HepG2 (cell line): ENCODE data around the gene TRAPPC12. TPM values are rescaled to one million over a fixed set of nuclear protein-coding genes. Genes with fewer than 3 reads are reported as not detected.
A peak's percentile ranks its signal among the peaks of the same experiment; 100 is the strongest.

Experiments used
- GATAD2A ChIP-seq: IDR thresholded peaks from 2 replicates; pipeline ENCODE4 v1.6.1; 2016
- IKZF5 ChIP-seq: IDR thresholded peaks from 2 replicates; pipeline ENCODE4 v1.6.1; 2018; ENCODE audit warnings: missing genetic modification reagents, mild to moderate bottlenecking, missing compliant biosample characterization
- SOX5 ChIP-seq: IDR thresholded peaks from 2 replicates; pipeline ENCODE4 v1.6.1; 2016; ENCODE audit warnings: borderline replicate concordance
- TCF7 ChIP-seq: sonication (generic); IDR thresholded peaks from 2 replicates; pipeline ENCODE4 v1.6.1; 2016; ENCODE audit warnings: antibody characterized with exemption, low read depth
- ZNF552 ChIP-seq: sonication (generic); formaldehyde crosslinking; IDR thresholded peaks from 2 replicates; pipeline ENCODE4 v1.9.0; 2022; ENCODE audit warnings: missing genetic modification reagents, mild to moderate bottlenecking, borderline replicate concordance
- ZNF598 ChIP-seq: sonication (generic); formaldehyde crosslinking; IDR thresholded peaks from 2 replicates; pipeline ENCODE4 v1.5.1; 2020; ENCODE audit warnings: mild to moderate bottlenecking, missing genetic modification reagents, borderline replicate concordance
- ZNF691 ChIP-seq: sonication (generic); formaldehyde crosslinking; IDR thresholded peaks from 2 replicates; pipeline ENCODE4 v1.4.0; 2020; ENCODE audit warnings: missing genetic modification reagents, low read depth, mild to moderate bottlenecking, borderline replicate concordance
- polyA plus RNA-seq, 8 experiments: library from polyadenylated mRNA; depleted of rRNA in 3 of 8; stranded (reverse) in 7 of 8; unstranded in 1 of 8; fragments of >200 nt; fragmentation: Illumina TruSeq in 4 of 8; extraction: Trizol in 4 of 8; gene quantifications; 2 replicates each; pipeline versions ENCODE4 v1.2.1 to v1.2.3, GENCODE V29; 2011 to 2016; ENCODE audit warnings: low read depth in 4 of 8, missing spikeins in 1 of 8, mixed read lengths in 1 of 8; ENCODE audit not compliant: insufficient read depth in 1 of 8
- total RNA-seq, 5 experiments: library from RNA; depleted of rRNA; stranded (reverse); fragments of >200 nt; fragmentation: Illumina TruSeq; extraction: Trizol; gene quantifications; 2 replicates each; pipeline ENCODE4 v1.2.3, GENCODE V29; 2016; ENCODE audit warnings: low read depth in 1 of 5
- TF ChIP-seq, protein P1 (sequence below): sonication (generic); formaldehyde crosslinking; IDR thresholded peaks from 2 replicates; pipeline ENCODE4 v1.4.0; 2020; ENCODE audit warnings: low read depth, missing genetic modification reagents

The TRAPPC12 gene
- total and polyA plus RNA-seq, 2 of the 13 experiments (the other 11 are each of a cell fraction or from before 2014, with no cell fraction given) = 46.4 to 97.7 TPM

DNA sequence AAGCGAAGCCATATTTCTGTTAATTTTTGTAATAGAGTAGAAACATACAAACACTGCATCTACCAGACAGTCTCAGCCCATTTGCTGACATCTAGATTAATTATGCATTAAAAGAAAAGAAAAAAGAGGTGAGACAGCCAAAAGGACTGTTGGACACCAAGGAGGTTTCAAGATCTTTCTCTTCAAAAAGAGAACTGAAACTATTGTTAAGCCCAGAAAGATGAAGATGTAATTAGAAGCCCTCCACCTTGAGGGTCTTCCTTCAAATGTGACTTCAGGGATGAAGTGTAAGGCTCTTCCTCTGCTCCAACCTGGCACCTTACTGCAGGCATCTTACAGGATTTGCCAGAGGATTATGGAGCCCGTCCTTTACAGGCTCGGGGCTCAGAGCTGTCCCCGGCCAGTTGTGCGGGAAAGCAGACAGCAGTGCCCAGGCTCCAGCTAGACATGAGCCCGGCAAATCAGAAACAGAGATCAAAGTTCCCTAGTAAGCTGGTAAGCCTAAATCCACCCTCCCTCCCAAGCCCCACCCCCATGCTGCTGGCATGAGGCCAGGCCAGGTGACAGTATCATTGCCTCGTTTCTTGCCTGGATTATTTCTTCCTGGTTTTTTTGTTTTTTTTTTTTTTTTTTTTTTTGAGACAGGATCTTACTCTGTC, 101.0 kb downstream of the TRAPPC12 start (continued):
- TF ChIP-seq, protein P1, sequence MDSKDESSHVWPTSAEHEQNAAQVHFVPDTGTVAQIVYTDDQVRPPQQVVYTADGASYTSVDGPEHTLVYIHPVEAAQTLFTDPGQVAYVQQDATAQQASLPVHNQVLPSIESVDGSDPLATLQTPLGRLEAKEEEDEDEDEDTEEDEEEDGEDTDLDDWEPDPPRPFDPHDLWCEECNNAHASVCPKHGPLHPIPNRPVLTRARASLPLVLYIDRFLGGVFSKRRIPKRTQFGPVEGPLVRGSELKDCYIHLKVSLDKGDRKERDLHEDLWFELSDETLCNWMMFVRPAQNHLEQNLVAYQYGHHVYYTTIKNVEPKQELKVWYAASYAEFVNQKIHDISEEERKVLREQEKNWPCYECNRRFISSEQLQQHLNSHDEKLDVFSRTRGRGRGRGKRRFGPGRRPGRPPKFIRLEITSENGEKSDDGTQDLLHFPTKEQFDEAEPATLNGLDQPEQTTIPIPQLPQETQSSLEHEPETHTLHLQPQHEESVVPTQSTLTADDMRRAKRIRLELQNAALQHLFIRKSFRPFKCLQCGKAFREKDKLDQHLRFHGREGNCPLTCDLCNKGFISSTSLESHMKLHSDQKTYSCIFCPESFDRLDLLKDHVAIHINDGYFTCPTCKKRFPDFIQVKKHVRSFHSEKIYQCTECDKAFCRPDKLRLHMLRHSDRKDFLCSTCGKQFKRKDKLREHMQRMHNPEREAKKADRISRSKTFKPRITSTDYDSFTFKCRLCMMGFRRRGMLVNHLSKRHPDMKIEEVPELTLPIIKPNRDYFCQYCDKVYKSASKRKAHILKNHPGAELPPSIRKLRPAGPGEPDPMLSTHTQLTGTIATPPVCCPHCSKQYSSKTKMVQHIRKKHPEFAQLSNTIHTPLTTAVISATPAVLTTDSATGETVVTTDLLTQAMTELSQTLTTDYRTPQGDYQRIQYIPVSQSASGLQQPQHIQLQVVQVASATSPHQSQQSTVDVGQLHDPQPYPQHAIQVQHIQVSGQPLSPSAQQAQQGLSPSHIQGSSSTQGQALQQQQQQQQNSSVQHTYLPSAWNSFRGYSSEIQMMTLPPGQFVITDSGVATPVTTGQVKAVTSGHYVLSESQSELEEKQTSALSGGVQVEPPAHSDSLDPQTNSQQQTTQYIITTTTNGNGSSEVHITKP = 0 out of 2 replicates have a peak, but pooled peaks have one; percentile 26
- TF ChIP-seq GATAD2A (CRISPR knock-in tag) = peak; percentile 51; the same call in 1 of the 2 replicates
- TF ChIP-seq ZNF552 = no peak
- TF ChIP-seq IKZF5 (CRISPR knock-in tag) = 0 out of 2 replicates have a peak, but pooled peaks have one; percentile 20
- 0 out of 2 replicates have a peak, but pooled peaks have one; percentile 33 for TF ChIP-seq ZNF691
- no peak for TF ChIP-seq TCF7
- 0 out of 2 replicates have a peak, but pooled peaks have one; percentile 25 for TF ChIP-seq SOX5 (CRISPR knock-in tag)
- no peak for TF ChIP-seq ZNF598
